Activated naive CD8-positive, alpha-beta T cell (primary cell): ENCODE data around the gene TIGD2.

Source experiments
- H3K27ac Mint-ChIP-seq: one replicate; pipeline ENCODE4 v1.8.0; 2021; ENCODE audit warnings: mixed read lengths
- H3K27me3 Mint-ChIP-seq: one replicate; pipeline ENCODE4 v1.8.0; 2021; ENCODE audit warnings: mixed read lengths
- H3K36me3 Mint-ChIP-seq: one replicate; pipeline ENCODE4 v1.8.0; 2021; ENCODE audit warnings: mixed read lengths
- H3K4me1 Mint-ChIP-seq: one replicate; pipeline ENCODE4 v1.8.0; 2021; ENCODE audit warnings: low read depth, mixed read lengths
- H3K4me3 Mint-ChIP-seq: one replicate; pipeline ENCODE4 v1.8.0; 2021; ENCODE audit warnings: mild to moderate bottlenecking, mixed read lengths
- H3K9me3 Mint-ChIP-seq: one replicate; pipeline ENCODE4 v1.8.0; 2021; ENCODE audit warnings: low read depth, mixed read lengths

TIGD2 gene

GRCh38 chr4:89110986-89111832 is at the start of gene TIGD2:
Gene TIGD2, plus strand, starts transcription at chr4:89111533. Its CDS starts 1,442 bp downstream, at chr4:89112975.
- Mint-ChIP-seq H3K27me3 (peaks cover 3% of the 10 kb centered on the region), H3K27ac (peak within 1 kb of the TSS; percentile 85), H3K4me3 (peak within 1 kb of the TSS; percentile 84), H3K4me1 (peaks cover 20% of the 10 kb centered on the region), H3K36me3 (peaks cover 16% of the 10 kb centered on the region), H3K9me3 (peaks cover 21% of the 10 kb centered on the region)

- Mint-ChIP-seq H3K27ac (no peak overlapping the region), H3K27me3 (peaks cover 8% of the 10 kb centered on the region), H3K4me1 (peaks cover 4% of the 10 kb centered on the region), H3K4me3 (no peak overlapping the region), H3K9me3 (peaks cover 20% of the 10 kb centered on the region), H3K36me3 (peaks cover 18% of the 10 kb centered on the region)
Observed at GRCh38 chr4:89064848-89065247, 46.5 kb upstream of the TIGD2 start.

DNA sequence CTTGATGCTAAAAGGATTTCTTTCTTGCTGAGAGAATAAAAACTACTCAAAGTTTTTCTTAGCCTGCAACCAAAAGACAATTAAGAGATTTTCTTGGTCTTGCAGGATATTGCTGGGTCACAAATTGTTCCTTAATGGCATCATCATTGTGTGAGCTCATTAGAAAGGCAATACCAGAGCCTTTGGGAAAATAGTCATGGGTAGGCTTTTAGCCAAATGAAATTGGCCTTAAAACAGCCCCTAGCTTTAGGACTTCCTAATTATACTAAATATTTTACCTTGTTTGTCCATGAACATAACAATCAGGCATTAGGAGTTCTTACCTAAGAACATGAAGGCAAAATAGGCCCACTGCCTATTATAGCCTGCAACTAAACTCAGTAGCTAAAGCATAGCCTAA is 43.9 kb upstream of the TIGD2 start:
- Mint-ChIP-seq H3K27me3 (peaks cover 7% of the 10 kb centered on the region), H3K9me3 (peaks cover 8% of the 10 kb centered on the region), H3K4me3 (no peak overlapping the region), H3K4me1 (peaks cover 4% of the 10 kb centered on the region), H3K27ac (no peak overlapping the region), H3K36me3 (peaks cover 8% of the 10 kb centered on the region)

DNA sequence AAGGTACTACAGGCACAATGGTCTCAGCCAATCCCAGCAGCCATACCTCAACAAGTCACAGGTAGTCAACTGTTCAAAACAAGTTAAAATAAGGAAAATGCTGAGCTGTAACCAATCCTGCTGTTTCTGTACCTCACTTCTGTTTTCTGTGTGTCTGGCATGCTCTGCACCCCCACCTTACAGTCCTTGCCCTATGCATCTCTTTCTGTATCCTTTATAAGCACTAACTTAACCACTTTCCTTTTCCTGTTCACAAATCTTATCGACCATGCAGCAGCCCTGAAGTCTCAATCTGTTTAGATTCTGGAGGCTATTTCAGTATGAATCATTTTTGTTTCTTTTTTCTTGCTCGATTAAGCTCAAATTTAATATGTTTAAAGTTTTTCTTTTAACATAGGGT is 41.9 kb upstream of the TIGD2 start:
- Mint-ChIP-seq H3K4me1 (peaks cover 4% of the 10 kb centered on the region), H3K27ac (no peak overlapping the region), H3K4me3 (no peak overlapping the region)

DNA sequence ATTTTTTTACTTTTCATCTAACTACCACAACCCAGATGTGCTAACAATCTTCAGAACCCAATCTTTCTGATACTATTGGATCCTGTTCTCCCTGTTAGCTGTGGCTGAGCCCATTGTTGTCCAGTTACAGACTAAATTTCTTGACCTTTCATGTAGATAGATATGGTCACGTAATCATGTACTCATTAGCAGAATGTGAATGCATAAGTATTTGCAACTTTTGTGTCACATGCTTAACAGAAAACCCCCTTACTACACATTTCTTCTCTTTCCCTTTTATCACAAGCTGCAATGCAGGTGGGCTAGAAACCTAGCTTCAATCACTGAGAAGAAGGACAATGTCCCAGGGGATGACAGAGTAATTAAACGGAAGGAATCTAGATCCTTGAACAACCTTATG is 41.3 kb upstream of the TIGD2 start:
- Mint-ChIP-seq H3K27me3 (peaks cover under 1% of the 10 kb centered on the region), H3K4me1 (peaks cover 4% of the 10 kb centered on the region), H3K36me3 (peaks cover 4% of the 10 kb centered on the region), H3K27ac (no peak overlapping the region), H3K9me3 (peaks cover 2% of the 10 kb centered on the region), H3K4me3 (no peak overlapping the region)

More for the DNA sequence above, 41.9 kb upstream of the TIGD2 start:
- Mint-ChIP-seq H3K36me3 (peaks cover 8% of the 10 kb centered on the region), H3K27me3 (peaks cover 5% of the 10 kb centered on the region), H3K9me3 (peaks cover 6% of the 10 kb centered on the region)

DNA sequence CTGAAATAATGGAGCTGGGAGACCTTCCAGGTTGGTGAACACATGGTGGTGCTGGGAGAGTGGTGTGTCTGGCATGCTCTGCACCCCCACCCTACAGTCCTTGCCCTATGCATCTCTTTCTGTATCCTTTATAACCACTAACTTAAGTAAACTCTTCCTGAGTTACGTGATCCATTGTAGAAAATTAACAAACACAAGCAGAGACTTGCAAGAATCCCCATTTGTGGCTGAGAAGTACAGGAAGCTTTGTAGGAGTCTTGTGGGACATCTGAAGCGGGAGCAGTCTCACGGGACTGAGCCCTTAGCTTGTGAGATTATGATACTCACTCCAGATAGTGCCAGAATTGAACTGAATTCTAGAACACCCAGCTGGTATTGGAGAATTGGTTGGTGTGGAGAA is 40.0 kb upstream of the TIGD2 start:
- H3K27ac Mint-ChIP-seq, result no peak overlapping the region
- H3K36me3 Mint-ChIP-seq, result peaks cover under 1% of the 10 kb centered on the region
- no peaks in the 10 kb centered on the region for H3K9me3 Mint-ChIP-seq
- H3K27me3 Mint-ChIP-seq, result no peaks in the 10 kb centered on the region
- H3K4me3 Mint-ChIP-seq, result no peak overlapping the region
- H3K4me1 Mint-ChIP-seq, result peaks cover 4% of the 10 kb centered on the region

GRCh38 chr4:89072921-89073320 is 38.4 kb upstream of the TIGD2 start:
- no peak overlapping the region for H3K4me3 Mint-ChIP-seq
- H3K4me1 Mint-ChIP-seq, result peaks cover 4% of the 10 kb centered on the region
- H3K27me3 Mint-ChIP-seq, result no peaks in the 10 kb centered on the region
- peaks cover 15% of the 10 kb centered on the region for H3K9me3 Mint-ChIP-seq
- H3K27ac Mint-ChIP-seq, result no peak overlapping the region
- peaks cover 6% of the 10 kb centered on the region for H3K36me3 Mint-ChIP-seq

DNA sequence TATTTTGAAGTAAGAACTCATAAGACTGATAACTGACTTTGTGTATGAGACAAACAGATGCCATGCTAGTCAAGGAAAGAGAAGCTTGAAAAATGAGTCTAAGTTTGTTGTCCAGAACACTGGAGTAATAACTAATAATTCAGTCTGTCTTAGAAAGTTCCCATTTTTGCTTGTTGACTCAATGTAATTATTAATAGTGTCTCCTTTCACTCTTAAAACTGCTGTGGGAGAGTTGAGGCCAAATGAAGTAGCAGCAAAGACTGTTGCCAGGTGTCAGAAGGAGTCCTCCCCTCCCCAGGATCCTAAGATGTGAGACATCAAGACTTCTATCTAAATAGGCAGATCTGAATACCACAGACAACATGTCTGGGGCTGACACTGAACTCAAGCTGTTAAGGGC is 33.6 kb upstream of the TIGD2 start:
- H3K4me1 Mint-ChIP-seq, result peaks cover 5% of the 10 kb centered on the region
- H3K36me3 Mint-ChIP-seq, result peaks cover 13% of the 10 kb centered on the region
- no peak overlapping the region for H3K4me3 Mint-ChIP-seq
- H3K27me3 Mint-ChIP-seq, result no peaks in the 10 kb centered on the region
- peaks cover 32% of the 10 kb centered on the region for H3K9me3 Mint-ChIP-seq
- no peak overlapping the region for H3K27ac Mint-ChIP-seq

- H3K4me1 Mint-ChIP-seq, result peaks cover 5% of the 10 kb centered on the region
- H3K4me3 Mint-ChIP-seq, result no peak overlapping the region
- no peaks in the 10 kb centered on the region for H3K27me3 Mint-ChIP-seq
- H3K27ac Mint-ChIP-seq, result no peak overlapping the region
- H3K36me3 Mint-ChIP-seq, result peaks cover 13% of the 10 kb centered on the region
- H3K9me3 Mint-ChIP-seq, result peaks cover 32% of the 10 kb centered on the region
Observed at GRCh38 chr4:89078300-89078699, 33.0 kb upstream of the TIGD2 start.

GRCh38 chr4:89099034-89099433 is 12.3 kb upstream of the TIGD2 start:
- Mint-ChIP-seq H3K27ac (no peak overlapping the region), H3K4me1 (peaks cover 21% of the 10 kb centered on the region), H3K36me3 (no peaks in the 10 kb centered on the region), H3K27me3 (no peaks in the 10 kb centered on the region), H3K9me3 (no peaks in the 10 kb centered on the region), H3K4me3 (no peak overlapping the region)

DNA sequence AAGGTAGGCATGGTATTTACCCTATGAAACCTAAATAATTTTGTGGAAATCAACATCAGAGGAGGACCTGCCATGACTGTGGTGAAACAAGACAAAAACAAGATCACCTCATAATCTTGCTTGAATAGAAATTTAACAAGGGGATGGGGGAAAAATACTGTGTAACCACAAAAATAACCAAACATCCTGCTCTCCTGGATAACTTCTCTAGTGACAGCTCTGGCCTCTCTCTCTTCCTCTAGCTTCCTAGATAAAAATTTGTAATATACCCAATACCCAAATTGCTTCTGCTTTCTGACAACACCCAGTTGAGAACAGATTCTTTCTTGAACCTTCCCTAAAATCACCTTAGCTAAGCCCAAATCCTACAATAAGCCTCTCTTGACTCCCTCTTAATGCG is 11.9 kb upstream of the TIGD2 start:
- Mint-ChIP-seq H3K36me3 (no peaks in the 10 kb centered on the region), H3K4me3 (no peak overlapping the region), H3K4me1 (peaks cover 22% of the 10 kb centered on the region), H3K27me3 (peaks cover under 1% of the 10 kb centered on the region), H3K9me3 (no peaks in the 10 kb centered on the region), H3K27ac (no peak overlapping the region)

GRCh38 chr4:89100853-89101252 is 10.5 kb upstream of the TIGD2 start:
- Mint-ChIP-seq H3K27me3 (peaks cover 2% of the 10 kb centered on the region), H3K9me3 (no peaks in the 10 kb centered on the region), H3K4me3 (no peak overlapping the region)

GRCh38 chr4:89101256-89102161 is 9.8 kb upstream of the TIGD2 start:
- Mint-ChIP-seq H3K36me3 (no peaks in the 10 kb centered on the region), H3K4me1 (peaks cover 24% of the 10 kb centered on the region), H3K9me3 (no peaks in the 10 kb centered on the region), H3K4me3 (peak overlapping the region; percentile 38), H3K27ac (peak overlapping the region; percentile 31), H3K27me3 (peaks cover 2% of the 10 kb centered on the region)

More at GRCh38 chr4:89100853-89101252, 10.5 kb upstream of the TIGD2 start:
- Mint-ChIP-seq H3K27ac (peak overlapping the region; percentile 31), H3K36me3 (no peaks in the 10 kb centered on the region), H3K4me1 (peaks cover 24% of the 10 kb centered on the region)

DNA sequence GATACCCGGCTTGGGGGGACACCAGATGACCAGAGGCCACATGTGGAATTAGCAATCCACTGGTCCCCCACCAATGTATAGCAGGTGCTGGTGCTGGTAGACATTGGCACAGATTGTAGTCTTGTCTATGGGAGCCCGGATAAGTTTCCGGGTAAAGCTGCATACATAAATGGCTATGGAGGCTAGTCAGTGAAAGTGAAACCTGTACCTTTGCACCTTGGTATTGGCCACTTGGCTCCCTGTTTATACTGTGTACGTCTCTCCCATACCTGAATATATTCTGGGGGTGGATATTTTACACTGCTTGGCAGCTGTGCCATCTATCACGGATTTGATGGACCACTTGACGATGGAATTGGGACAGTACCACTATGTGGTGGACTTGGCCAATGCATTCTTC is 5.6 kb upstream of the TIGD2 start:
- H3K36me3 Mint-ChIP-seq, result no peaks in the 10 kb centered on the region
- no peaks in the 10 kb centered on the region for H3K9me3 Mint-ChIP-seq
- H3K4me3 Mint-ChIP-seq, result no peak overlapping the region
- H3K27ac Mint-ChIP-seq, result no peak overlapping the region
- H3K4me1 Mint-ChIP-seq, result peaks cover 25% of the 10 kb centered on the region
- H3K27me3 Mint-ChIP-seq, result peaks cover 6% of the 10 kb centered on the region

GRCh38 chr4:89108091-89108490 is 3.2 kb upstream of the TIGD2 start:
- Mint-ChIP-seq H3K4me3 (no peak overlapping the region), H3K27ac (no peak overlapping the region), H3K27me3 (peaks cover 6% of the 10 kb centered on the region), H3K4me1 (peaks cover 23% of the 10 kb centered on the region), H3K9me3 (peaks cover 8% of the 10 kb centered on the region), H3K36me3 (peaks cover 7% of the 10 kb centered on the region)
